ENCODE data around the gene RGS11. TPM values are rescaled to one million over a fixed set of nuclear protein-coding genes. Genes with fewer than 3 reads are reported as not detected.

The RGS11 gene
- total RNA-seq, 1 donor from 2014 or later = 12.5 TPM

DNA sequence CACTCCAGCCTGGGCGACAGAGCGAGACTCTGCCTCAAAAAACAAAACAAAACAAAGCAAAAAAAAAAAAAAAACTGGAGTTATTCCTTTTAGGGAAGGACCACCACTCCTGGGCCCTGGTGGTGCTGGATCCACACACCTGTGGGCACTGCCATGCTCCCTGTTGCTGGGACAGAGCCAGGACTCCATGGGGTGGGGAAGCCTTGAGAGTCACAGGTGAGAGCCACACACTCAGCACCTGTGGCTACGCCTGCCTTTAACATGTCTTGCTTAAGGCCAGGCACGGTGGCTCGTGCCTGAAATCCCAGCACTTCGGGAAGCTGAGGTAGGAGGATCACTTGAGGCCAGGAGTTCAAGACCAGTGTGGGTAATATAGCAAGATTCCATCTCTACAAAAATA, 25.5 kb upstream of the RGS11 start:
- ATAC-seq (ENCODE audit: poor library complexity) (no peak), DNase-seq (no peak)
- intact Hi-C loops (cut with DNase I) = no loop called here

DNA sequence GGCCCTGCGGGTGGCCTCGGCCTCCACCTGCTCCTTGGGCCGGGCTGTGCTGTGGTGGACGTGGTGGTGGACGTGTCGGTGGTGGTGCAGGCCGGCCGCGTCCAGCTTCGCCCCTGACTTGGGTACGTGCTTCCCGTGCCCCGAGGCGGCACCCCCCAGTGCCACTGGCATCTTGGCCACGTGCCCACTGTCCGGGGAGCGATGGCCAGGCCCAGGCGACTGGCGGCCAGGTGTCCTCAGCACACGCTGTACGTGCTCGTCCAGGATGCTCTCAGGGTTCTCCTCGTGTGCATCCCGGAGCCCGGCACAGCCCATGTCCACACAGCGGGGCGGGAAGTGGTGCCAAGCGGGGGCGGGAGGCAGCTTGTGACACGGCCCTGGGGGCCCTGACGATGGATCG, 22.1 kb upstream of the RGS11 start:
- intact Hi-C loops (cut with DNase I) = no loop called here
- ATAC-seq (ENCODE audit: poor library complexity) (no peak), DNase-seq (no peak)

DNA sequence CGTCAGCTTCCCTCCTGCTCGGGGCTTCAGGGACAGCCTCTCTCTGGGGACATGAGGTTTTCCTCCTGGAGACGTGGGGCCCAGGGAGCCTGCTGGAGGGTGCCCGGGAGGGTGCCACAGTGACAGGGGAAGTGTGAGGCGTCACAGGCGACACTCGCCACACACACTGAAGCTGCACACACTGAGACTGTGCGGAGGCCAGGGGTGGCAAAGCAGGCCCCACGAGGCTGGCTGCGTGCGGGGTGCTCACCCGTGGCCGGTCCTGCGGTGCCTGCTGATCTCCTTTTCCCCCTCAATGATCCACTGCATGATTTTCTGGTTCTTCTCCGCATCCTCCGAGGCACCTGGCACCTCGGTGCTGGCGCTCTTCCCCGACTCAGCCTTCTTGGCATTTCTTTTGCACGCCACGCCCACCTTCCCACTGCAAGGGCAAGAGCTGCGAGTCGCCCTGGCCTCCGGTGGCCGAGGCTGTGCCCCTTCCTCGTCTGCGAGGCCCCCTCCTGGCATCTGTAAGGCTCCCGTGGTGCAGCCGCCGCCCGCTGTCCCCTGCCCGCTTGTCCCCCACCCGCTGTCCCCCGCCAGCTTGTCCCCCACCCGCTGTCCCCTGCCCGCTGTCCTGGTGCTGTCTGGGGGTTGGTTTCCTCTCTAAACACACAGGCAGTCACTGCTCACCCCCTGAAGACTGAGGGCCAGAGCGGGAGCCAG, 21.2 kb upstream of the RGS11 start:
- intact Hi-C loops (cut with DNase I) = no loop called here
- no peak for DNase-seq
- no peak for ATAC-seq (ENCODE audit: poor library complexity)

DNA sequence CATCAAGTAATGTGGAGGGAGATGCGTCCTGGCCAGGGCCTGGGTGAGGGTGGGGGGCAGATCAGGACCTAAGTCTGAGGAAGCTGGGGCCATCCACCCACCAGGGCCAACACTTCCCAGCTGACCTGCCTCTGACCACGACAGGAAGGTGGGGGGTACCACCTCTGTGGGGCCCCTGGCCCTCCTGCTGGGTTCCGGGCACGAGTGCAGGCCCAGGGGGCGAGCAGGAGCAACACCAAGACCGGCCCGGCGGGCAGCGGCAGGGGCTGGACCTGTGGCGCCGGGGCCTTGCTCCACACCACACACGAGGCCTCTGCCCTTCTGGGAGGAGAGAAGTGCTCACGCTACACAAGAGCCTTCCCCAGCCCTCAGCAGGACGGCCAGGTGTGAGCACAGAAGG, 20.5 kb upstream of the RGS11 start:
- ATAC-seq (ENCODE audit: poor library complexity) (no peak), DNase-seq (no peak)
- intact Hi-C loops (cut with DNase I) = no loop called here

DNA sequence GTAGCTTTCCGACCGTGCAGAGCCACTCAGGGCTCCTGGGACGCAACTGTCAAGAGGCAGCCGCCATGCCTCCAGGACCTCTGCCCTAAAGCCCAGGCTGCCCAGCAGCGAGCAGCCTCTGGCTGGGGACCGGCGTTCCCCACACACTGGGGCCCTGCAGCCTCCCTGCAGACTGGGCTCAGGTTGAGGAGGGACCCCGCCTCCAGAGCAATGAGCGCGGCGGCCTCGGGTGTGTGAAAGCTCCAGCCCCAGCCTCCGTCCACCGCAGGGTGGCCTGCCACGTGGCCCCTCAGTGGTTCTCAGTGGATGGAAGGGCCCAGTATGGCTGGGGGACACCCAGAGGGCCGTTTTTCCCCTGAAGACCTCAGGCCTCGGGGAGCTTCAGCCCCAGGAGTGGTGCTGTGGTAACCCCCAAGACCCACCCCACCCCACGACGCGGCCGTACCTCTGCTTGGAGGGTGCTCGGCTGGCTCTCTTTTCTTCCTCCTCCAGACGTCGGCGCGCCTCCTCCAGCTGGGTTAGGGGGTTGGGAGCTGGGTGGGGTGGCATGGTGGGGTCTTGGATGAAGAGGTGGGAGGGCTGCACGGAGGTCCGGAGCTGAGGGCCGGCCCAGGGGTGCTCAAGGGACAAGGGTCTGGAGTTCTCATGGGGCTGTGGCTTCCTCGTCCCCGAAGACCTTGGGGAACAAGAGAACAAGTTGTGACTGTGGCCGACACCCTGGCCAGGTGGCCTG, 17.5 kb upstream of the RGS11 start:
- intact Hi-C loops (cut with DNase I) = no loop called here
- DNase-seq = no peak
- ATAC-seq (ENCODE audit: poor library complexity) = no peak

DNA sequence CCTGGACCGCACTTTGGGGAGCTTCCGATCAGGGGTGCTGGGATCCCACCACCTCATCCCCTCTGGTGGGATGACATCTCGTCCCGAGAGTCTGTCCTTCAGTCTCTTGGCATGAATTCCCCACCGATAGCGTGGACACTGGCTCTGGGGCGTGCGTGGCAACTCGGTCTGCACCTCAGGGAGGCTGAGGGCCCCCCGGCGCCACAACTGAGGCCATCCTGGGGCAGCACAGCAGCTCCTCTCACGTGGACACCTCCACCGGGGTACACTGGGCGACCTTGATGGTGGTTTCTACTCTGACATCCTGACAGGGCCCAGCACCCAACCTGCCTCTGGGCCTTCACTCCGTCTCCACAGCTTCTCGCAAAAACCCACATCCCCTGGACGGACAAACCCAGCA, 15.8 kb upstream of the RGS11 start:
- DNase-seq = no peak
- intact Hi-C loops (cut with DNase I) = no loop called here
- no peak for ATAC-seq (ENCODE audit: poor library complexity)

DNA sequence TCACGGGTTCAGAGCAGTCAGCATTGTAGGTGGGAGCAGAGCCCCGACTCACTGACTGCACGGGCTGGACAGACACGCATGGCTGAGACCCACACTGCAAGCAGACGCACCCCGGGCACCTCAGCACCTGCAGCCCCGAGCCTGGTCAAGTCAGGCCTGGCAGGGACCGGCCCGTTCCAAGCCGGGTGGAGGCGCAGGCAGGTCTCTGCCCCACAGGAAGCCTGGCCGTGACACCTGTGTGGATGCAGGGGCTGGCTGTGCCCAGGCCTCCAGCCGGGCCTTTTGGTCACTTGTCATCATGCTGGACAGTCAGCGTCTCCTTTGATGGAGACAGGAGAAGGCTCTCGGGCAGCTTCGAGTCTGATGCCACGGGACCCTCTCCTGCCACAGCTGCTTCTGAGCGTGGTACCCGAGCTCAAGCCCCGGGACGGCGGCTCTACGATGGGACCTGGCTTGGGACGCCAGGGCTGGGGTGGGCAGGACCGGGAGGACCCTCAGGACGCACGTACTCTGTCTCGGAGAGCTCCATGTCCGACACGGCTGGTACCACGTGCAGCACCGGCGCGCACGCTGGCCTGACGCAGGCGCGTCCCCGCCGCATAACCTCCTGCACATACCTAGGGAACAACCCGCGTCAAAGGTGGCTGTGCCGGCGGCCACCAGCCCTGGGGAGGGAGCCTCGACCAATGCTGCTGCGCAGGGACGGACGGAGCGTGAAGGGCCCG, 15.1 kb upstream of the RGS11 start:
- DNase-seq (no peak), ATAC-seq (ENCODE audit: poor library complexity) (no peak)
- intact Hi-C loops (cut with DNase I) = no loop called here

DNA sequence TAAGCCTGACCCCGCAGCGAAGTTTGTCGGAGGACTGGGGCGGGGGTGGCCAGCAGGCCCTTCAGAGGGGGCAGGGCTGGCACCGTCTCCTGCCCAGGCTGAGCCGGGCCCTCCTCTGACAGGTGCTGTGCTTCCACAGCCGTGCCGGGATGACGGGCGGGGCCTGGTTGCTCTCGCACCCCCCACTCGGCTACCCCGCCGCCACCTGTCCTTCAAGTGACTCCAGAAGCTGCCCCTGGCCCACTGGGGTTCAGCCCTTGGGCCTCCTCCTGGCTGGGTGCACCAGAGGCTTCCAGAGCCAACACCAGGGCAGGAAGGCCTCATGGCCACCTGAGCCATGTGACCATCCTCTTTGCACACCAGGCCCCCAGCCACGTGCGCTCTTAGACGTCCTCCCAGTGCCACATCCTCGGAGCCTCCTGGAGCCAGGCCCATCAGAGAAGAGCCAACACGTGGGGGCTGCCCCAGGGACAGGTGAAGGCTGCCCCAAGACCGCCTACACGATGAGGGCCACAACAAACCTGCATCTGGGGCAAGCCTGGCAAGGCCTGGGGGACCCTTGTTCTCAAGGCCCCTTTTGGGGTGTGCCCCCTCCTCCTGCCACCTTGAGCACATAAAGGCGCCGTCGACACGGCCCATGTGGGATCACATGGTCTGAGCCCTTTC, 14.4 kb upstream of the RGS11 start:
- intact Hi-C loops (cut with DNase I) = no loop called here
- no peak for ATAC-seq (ENCODE audit: poor library complexity)
- DNase-seq = no peak

DNA sequence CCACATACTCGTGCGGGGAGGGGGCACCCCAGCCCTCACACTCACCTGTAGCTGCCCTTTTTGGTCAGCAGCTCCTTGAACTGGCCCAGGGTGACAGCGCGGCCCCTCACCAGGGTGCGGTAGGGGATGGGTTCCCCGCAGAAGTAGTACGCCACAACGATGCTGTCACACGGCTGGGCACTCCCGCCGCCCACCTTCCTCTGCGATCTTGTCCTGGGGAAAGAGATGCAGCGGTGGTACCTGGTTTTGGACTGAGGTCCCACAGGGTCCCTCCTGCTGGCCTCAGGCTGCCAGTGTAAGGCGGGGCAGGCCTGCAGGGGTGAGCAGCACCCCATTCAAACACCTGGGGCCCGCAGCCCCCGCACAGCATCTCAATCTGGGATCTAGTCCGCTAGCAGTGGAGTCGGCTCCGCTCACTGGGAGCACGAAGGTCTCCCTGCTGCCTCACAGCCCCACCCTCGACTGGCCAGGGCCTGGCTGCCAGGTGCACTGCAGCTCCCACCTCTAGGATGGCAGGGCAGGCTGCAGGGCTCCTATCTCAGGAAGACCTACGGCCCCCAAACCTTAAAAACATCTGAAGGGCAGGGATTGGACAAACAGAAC, 13.8 kb upstream of the RGS11 start:
- intact Hi-C loops (cut with DNase I) = no loop called here
- ATAC-seq (ENCODE audit: poor library complexity) (no peak), DNase-seq (no peak)

DNA sequence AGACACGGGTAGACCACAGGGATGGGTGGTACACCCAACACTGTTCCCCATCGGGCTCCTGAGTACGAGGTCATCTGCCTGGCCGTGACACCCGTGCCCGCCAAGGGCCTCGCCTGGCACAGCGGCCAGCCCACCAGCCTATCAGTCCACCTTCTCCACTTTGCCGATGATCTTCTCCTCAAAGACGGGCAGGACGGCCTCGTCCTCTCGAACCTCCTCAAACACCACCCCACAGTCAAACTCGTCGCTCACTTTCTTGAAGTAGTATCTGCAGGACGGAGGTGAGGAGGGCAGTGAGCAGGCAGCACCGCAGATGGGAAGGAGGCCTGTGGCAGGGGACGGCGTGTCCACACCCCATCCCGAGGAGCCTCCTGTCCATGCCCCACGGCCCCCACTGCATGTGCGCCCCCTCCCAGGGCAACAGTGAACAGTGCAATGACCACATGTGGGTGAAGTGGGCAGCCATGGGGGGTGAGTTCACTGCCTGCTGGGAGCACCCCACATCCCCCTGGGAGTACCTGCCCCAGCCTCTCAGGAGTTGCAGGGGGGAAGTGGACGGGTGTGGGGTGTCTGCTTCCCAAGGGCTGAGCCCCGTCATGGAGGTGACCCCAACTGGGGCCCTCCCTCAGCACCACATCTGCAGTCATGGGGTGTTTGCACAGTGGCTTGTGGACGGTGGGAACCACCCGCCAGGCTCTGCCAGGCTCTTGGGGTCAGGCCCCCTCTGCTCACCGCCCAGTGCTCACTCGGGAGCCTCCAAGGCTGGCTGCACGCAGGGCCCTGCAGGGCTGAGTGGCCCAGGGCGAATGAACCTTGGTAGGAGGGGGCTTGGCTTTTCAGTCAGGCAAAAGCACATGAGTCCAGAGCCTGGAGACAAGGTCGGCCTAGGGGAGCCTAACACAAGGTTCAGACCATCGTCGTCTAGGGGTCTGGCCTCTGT, 12.5 kb upstream of the RGS11 start:
- DNase-seq (no peak), ATAC-seq (ENCODE audit: poor library complexity) (no peak)
- intact Hi-C loops (cut with DNase I) = no loop called here

DNA sequence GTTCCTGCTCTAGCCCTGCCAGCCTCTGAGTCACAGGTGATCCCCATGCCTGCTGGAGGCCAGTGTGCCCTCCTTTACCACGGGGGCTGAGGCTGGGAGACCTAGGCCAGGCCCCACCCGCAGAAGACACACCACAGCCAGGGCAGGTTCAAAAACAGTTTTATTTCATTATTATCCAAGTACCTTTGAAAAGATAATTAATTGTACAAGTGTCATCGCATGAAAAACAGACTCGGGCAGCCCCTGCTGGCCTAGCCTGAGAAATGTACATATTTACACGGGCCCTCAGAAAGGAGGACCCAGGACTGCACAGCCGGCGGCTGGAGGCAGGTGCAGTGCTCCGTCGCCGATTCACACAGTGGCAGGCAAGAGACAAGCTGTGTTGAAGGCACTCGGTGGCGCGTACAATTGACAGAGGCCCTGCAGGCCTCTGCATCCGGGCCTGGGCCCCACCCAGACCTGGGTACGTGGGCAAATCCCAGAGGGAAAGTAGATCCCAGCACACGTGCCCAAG, 11.6 kb upstream of the RGS11 start:
- intact Hi-C loops (cut with DNase I) = no loop called here
- ATAC-seq (ENCODE audit: poor library complexity) (no peak), DNase-seq (no peak)

DNA sequence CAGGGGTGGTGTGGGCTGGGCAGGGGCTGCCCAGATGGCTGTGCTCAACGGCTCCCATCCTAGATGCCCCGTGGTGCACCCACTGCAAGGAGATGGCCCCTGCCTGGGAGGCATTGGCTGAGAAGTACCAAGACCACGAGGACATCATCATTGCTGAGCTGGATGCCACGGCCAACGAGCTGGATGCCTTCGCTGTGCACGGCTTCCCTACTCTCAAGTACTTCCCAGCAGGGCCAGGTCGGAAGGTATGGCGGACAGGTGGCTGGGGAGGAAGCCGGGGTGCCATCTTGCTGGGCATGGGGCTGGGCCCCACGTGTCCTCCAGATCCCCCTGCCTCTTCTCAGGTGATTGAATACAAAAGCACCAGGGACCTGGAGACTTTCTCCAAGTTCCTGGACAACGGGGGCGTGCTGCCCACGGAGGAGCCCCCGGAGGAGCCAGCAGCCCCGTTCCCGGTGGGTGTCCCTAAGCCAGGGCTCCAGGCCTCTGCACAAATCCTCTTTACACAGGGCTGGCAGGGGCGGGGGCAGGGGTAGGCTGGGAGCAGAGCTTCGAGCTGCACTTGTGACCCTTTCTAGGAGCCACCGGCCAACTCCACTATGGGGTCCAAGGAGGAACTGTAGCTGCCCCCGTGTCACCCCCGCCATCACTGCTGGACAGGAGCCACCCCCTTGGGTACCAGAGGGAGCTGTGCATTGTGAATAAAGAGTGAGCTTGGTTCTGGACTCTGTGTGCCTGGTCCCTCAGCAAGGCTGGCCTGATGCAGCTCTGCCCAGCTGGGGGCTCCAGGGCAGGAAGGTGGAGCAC, 10.9 kb upstream of the RGS11 start:
- DNase-seq (no peak), ATAC-seq (ENCODE audit: poor library complexity) (no peak)
- intact Hi-C loops (cut with DNase I) = no loop called here

DNA sequence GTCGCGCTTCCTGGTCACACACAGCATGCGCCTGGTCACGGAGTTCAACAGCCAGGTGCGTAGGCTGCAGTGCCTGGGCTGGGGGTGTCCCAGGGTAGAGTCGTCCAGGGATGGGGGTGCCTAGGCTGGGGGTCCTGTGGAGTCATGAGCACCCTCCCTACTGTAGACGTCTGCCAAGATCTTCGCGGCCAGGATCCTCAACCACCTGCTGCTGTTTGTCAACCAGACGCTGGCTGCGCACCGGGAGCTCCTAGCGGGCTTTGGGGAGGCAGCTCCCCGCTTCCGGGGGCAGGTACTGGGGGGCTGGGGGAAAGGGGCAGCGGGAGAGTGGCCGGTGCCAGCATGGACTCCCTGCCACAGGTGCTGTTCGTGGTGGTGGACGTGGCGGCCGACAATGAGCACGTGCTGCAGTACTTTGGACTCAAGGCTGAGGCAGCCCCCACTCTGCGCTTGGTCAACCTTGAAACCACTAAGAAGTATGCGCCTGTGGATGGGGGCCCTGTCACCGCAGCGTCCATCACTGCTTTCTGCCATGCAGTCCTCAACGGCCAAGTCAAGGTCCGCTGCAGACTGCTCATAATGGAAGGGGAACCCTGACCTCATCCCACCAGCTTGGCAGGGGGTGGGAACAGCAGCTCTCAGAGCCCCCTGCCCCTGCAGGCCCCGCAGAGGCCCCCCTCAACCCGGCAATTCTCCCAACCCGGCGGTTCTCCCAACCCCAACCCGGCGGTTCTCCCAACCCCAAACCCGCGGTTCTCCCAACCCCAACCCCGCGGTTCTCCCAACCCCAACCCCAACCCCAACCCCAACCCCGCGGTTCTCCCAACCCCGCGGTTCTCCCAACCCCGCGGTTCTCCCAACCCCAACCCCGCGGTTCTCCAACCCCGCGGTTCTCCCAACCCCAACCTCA, 9.7 kb upstream of the RGS11 start:
- ATAC-seq (ENCODE audit: poor library complexity) (no peak), DNase-seq (no peak)
- intact Hi-C loops (cut with DNase I) = no loop called here

DNA sequence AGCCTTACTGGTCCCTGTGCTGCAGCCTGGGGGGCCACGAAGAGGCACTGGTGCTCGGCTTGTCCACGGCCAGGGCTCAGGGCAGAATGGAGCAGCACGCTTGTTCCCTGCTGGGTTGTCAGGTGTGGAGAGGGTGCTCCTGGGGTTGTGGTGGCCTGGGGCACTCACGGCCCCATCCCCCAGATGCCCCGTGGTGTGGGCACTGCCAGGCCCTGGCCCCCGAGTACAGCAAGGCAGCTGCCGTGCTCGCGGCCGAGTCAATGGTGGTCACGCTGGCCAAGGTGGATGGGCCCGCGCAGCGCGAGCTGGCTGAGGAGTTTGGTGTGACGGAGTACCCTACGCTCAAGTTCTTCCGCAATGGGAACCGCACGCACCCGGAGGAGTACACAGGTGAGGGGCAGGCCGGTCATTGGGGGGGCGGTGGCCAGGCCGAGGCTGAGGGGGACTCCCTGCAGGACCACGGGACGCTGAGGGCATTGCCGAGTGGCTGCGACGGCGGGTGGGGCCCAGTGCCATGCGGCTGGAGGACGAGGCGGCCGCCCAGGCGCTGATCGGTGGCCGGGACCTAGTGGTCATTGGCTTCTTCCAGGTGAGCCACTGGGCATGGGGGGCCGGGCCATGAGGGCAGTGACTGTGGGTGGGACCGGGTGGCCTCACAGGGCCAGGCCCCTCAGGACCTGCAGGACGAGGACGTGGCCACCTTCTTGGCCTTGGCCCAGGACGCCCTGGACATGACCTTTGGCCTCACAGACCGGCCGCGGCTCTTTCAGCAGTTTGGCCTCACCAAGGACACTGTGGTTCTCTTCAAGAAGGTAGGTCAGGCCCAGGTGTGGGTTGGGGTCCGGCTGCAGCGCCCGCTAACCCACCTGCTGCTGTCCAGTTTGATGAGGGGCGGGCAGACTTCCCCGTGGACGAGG, 8.7 kb upstream of the RGS11 start:
- DNase-seq (no peak), ATAC-seq (ENCODE audit: poor library complexity) (no peak)
- intact Hi-C loops (cut with DNase I) = no loop called here

Measured in Right ventricle myocardium superior (tissue), 1 donor.